CD4-positive, alpha-beta T cell (primary cell): ENCODE results near the gene SELENOM. TPM values are rescaled to one million over a fixed set of nuclear protein-coding genes. Genes with fewer than 3 reads are reported as not detected.

Experiments
- ATAC-seq: fragments of 200-7000 bp; cut with Tn5 transposase; one replicate; pipeline ENCODE4 v1.10.0; 2022; ENCODE audit warnings: mild to moderate bottlenecking; ENCODE audit not compliant: poor library complexity
- CTCF ChIA-PET: fragments of 350-600 bp; sonication (Branson Sonifier 250); formaldehyde crosslinking; loops from one replicate; lab custom pipeline; 2021; ENCODE audit warnings: antibody characterized with exemption, inconsistent platforms; lab: Charles Lee
- POLR2A ChIA-PET: fragments of 350-600 bp; sonication (Branson Sonifier 250); formaldehyde crosslinking; loops from one replicate; lab custom pipeline; 2021; ENCODE audit warnings: antibody characterized with exemption, inconsistent platforms; lab: Charles Lee
- DNase-seq, 14 experiments: peaks; one replicate each; pipeline ENCODE4 v3.0.0-alpha.2; 2013 to 2020; ENCODE audit warnings: mixed read lengths in 2 of 14
- H3K27ac ChIP-seq, 2 donors: one replicate each; pipeline versions ENCODE4 v1.5.1 to v1.7.0; 2013; ENCODE audit warnings: low read length in 2 of 2, low read depth in 1 of 2, mild to moderate bottlenecking in 1 of 2
- H3K27me3 ChIP-seq, 2 experiments: 1 replicate in 1 of 2; 2 replicates in 1 of 2; pipeline versions ENCODE4 v1.6.1 to v1.7.0; 2013; ENCODE audit warnings: low read length in 2 of 2, control low read depth in 1 of 2, mild to moderate bottlenecking in 1 of 2, moderate library complexity in 1 of 2; ENCODE audit not compliant: insufficient read depth in 2 of 2, control insufficient read depth in 1 of 2
- H3K36me3 ChIP-seq: one replicate; pipeline ENCODE4 v1.6.1; 2013; ENCODE audit warnings: low read length, control low read depth; ENCODE audit not compliant: insufficient read depth
- H3K4me1 ChIP-seq: one replicate; pipeline ENCODE4 v1.6.1; 2013; ENCODE audit warnings: low read length, control low read depth; ENCODE audit not compliant: insufficient read depth
- H3K4me3 ChIP-seq: one replicate; pipeline ENCODE4 v1.5.1; 2013; ENCODE audit warnings: mild to moderate bottlenecking, low read length, moderate library complexity
- H3K9me3 ChIP-seq, 2 experiments: 1 replicate in 1 of 2; 2 replicates in 1 of 2; pipeline versions ENCODE4 v1.6.1 to v1.7.0; 2013; ENCODE audit warnings: low read length in 2 of 2, mild to moderate bottlenecking in 2 of 2, control low read depth in 1 of 2, moderate library complexity in 1 of 2; ENCODE audit not compliant: control insufficient read depth in 1 of 2, insufficient read depth in 1 of 2
- H3K27ac Mint-ChIP-seq: one replicate; pipeline ENCODE4 v1.8.0; 2020; ENCODE audit warnings: mixed read lengths
- H3K27me3 Mint-ChIP-seq: one replicate; pipeline ENCODE4 v1.8.0; 2021; ENCODE audit warnings: mixed read lengths
- H3K36me3 Mint-ChIP-seq: one replicate; pipeline ENCODE4 v1.8.0; 2021; ENCODE audit warnings: low read depth, mixed read lengths
- H3K4me1 Mint-ChIP-seq: one replicate; pipeline ENCODE4 v1.8.0; 2021; ENCODE audit warnings: low read depth, mixed read lengths
- H3K4me3 Mint-ChIP-seq: one replicate; pipeline ENCODE4 v1.8.0; 2020; ENCODE audit warnings: mild to moderate bottlenecking, mixed read lengths
- H3K9me3 Mint-ChIP-seq: one replicate; pipeline ENCODE4 v1.8.0; 2020; ENCODE audit warnings: mixed read lengths
- CTCF ChIP-seq: fragments of 200-600 bp; IDR thresholded peaks from one replicate; pipeline ENCODE4 v1.8.0; 2022; ENCODE audit warnings: antibody characterized with exemption, mild to moderate bottlenecking
- intact Hi-C, 2 experiments: fragments of 100-400 bp; cut with DNase I in 1 of 2; cut with micrococcal nuclease in 1 of 2; formaldehyde crosslinking; loops; one replicate each; pipeline versions ENCODE4 v1.15.1 to v1.9.0; 2023 to 2025; cut with DNase I, micrococcal nuclease
- total RNA-seq, 174 experiments: library from RNA in 2 of 174; stranded (reverse) in 2 of 174; gene quantifications; one replicate each; pipeline ENCODE4 v1.2.3 and lab custom pipeline; 2021 to 2026

SELENOM gene
- total RNA-seq, 2 experiments from 2014 or later: 78.0 to 82.4 TPM

DNA sequence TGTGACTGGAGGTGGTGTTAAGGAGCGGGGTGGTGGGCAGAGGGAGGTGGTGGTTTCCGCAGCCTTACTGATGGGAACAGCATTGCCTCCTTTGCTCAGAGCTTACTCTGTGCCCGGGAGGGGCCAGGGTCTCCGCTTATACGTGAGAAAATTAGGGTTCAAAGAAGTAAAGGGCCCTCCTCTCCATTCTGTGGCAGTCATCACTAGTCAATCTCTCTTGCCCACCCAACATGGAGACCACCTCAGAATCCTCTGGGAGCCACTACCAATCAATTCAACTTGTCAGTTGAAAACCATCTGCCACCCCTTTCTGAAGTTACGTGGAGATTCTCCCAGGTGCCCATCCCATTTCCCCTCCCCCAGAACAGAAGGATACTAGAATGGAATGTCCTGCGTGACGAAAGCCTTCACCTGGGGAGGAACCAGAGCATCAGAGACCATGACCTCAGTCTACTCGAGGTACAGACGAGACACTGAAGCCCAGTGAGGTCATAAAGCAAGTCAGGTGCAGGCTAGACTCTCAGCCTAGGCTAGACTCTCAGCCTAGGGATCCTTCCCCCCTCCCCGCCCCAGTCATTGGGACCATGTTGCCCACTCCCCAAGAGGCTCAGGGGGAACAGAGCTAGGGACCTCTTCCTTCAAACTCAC, 2.0 kb downstream of the SELENOM start:
- no peaks in the 10 kb centered on the region for H3K36me3 ChIP-seq
- ATAC-seq (no peak), DNase-seq (no peak)
- H3K9me3 ChIP-seq: no peaks in the 10 kb centered on the region
- Mint-ChIP-seq H3K27ac (peak overlapping the region; percentile 87), H3K4me3 (peak overlapping the region; percentile 48), H3K27me3 (no peaks in the 10 kb centered on the region), H3K9me3 (no peaks in the 10 kb centered on the region), H3K36me3 (peaks cover 17% of the 10 kb centered on the region), H3K4me1 (peaks cover 24% of the 10 kb centered on the region)
- H3K27ac ChIP-seq: no peak overlapping the region
- H3K4me3 ChIP-seq: no peak overlapping the region
- CTCF ChIA-PET: interaction anchor here (3.4 kb wide), 1 partner anchor 20 kb away, joined by 21 read pairs; no protein-coding TSS in a partner anchor
- no peak for TF ChIP-seq CTCF
- POLR2A ChIA-PET: interaction anchor here (1.2 kb wide), 1 partner anchor 136 kb away, joined by 5 read pairs; the partner anchor contains the start of gene TUG1
- peaks cover 31% of the 10 kb centered on the region for H3K4me1 ChIP-seq
- intact Hi-C loops: loop anchor here in 1 of 2 experiments (5.0 kb wide), 3 partner anchors 107 to 242 kb away; partner anchors contain the start of genes LIMK2 and PATZ1
- H3K27me3 ChIP-seq: no peaks in the 10 kb centered on the region

GRCh38 chr22:31104869-31105268, 2.5 kb downstream of the SELENOM start:
- no peaks in the 10 kb centered on the region for H3K9me3 Mint-ChIP-seq
- intact Hi-C loops: loop anchor here in 1 of 2 experiments (5.0 kb wide), 3 partner anchors 107 to 242 kb away; partner anchors contain the start of genes LIMK2 and PATZ1
- CTCF ChIA-PET: no interaction called here

More at GRCh38 chr22:31104869-31105268, 2.5 kb downstream of the SELENOM start:
- Histone ChIP-seq H3K4me1 (peaks cover 31% of the 10 kb centered on the region), H3K27me3 (no peaks in the 10 kb centered on the region), H3K36me3 (no peaks in the 10 kb centered on the region), H3K9me3 (no peaks in the 10 kb centered on the region), H3K27ac (no peak overlapping the region), H3K4me3 (no peak overlapping the region)
- POLR2A ChIA-PET: interaction anchor here (0.8 to 1.2 kb wide), 2 partner anchors 22 to 135 kb away, joined by 3 to 5 read pairs; partner anchors contain the start of gene TUG1
- no peaks in the 10 kb centered on the region for H3K27me3 Mint-ChIP-seq
- H3K4me1 Mint-ChIP-seq: peaks cover 24% of the 10 kb centered on the region
- ATAC-seq (no peak), DNase-seq (peak in 3 of 14 experiments; percentile 21 to 51 (median 46))
- TF ChIP-seq CTCF: no peak
- H3K27ac Mint-ChIP-seq: no peak overlapping the region
- H3K4me3 Mint-ChIP-seq: no peak overlapping the region
- peaks cover 17% of the 10 kb centered on the region for H3K36me3 Mint-ChIP-seq
